WERI-Rb-1 (cell line): ENCODE measurements around the gene TRIM4.

Experiments
- DNase-seq: peaks from one replicate; pipeline ENCODE4 v3.0.0-alpha.2; 2020
- H3K27ac ChIP-seq: fragments of 250-450 bp; sonication (Bioruptor Pico); 2 replicates; pipeline ENCODE4 v1.5.1; 2020; ENCODE audit warnings: mild to moderate bottlenecking, moderate library complexity
- H3K27me3 ChIP-seq: fragments of 250-450 bp; sonication (Bioruptor Pico); 2 replicates; pipeline ENCODE4 v1.5.1; 2021; ENCODE audit warnings: mild to moderate bottlenecking, low read depth, moderate library complexity; ENCODE audit not compliant: insufficient read depth, severe bottlenecking
- H3K36me3 ChIP-seq: fragments of 250-450 bp; sonication (Bioruptor Pico); 2 replicates; pipeline ENCODE4 v1.5.1; 2020; ENCODE audit warnings: mild to moderate bottlenecking, moderate library complexity
- H3K4me3 ChIP-seq: 2 replicates; pipeline ENCODE4 v1.5.1; 2011; ENCODE audit warnings: low read depth, mild to moderate bottlenecking, control low read depth, low read length
- H3K9me3 ChIP-seq: fragments of 250-450 bp; sonication (Bioruptor Pico); 2 replicates; pipeline ENCODE4 v1.5.1; 2021; ENCODE audit warnings: mild to moderate bottlenecking, moderate library complexity; ENCODE audit not compliant: severe bottlenecking
- CTCF ChIP-seq: IDR thresholded peaks from 2 replicates; pipeline ENCODE4 v1.5.1; 2011; ENCODE audit warnings: low read depth, mild to moderate bottlenecking, control low read depth, inconsistent platforms, low read length

TRIM4 gene

DNA sequence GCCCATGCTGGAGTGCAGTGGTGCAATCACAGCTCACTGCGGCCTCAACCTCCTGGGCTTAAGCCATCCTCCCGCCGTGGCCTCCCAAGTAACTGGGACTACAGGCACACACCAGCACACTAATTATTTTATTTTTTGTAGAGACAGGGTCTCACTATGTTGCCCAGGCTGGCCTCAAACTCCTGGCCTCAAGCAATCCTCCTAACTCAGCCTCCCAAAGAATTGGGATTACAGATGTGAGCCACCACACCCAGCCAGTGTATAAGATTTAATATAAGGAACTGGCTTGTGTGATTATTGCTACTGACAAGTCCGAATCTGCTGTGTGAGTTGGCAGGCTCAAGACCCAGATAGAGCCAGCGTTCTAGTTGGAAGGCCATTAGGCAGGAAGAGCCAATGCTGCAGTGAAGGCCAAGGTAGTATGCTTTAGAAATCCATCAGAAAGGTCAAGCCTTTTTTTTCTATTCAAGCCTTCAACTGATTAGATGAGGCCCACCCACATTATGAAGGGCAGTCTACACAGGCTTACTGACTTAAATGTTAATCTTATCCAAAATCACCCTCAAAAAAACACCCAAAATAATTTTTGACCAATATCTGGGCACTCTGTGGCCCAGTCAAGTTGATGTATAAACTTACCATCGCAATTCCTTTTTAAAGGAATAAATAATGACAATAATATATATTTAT is 19.4 kb downstream of the TRIM4 start:
- H3K27me3 ChIP-seq: no peaks in the 10 kb centered on the region
- no peaks in the 10 kb centered on the region for H3K9me3 ChIP-seq
- H3K4me3 ChIP-seq: no peak overlapping the region
- no peak overlapping the region for H3K27ac ChIP-seq
- peaks cover 44% of the 10 kb centered on the region for H3K36me3 ChIP-seq
- DNase-seq: no peak
- no peak for TF ChIP-seq CTCF

DNA sequence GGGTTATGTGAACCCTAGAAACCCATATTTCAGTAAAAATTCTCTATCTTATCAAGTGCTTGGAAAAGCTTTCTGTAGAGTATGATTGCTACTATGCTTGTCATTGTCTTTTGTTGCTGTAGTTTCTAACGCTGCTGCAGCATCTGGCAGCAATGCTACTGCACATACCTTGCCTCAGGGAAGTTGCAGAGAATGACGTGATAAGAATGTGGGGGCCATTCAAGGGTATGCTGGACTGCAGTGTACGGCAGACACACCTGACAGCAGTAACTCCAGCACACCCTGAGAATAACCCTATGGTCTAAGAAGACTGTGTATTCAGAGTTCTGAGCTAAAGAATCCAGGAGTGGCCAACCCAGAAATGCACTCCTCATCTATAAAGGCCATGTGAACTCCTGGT is 20.5 kb downstream of the TRIM4 start:
- no peak overlapping the region for H3K27ac ChIP-seq
- H3K36me3 ChIP-seq: peaks cover 38% of the 10 kb centered on the region
- no peaks in the 10 kb centered on the region for H3K9me3 ChIP-seq
- TF ChIP-seq CTCF: no peak
- no peaks in the 10 kb centered on the region for H3K27me3 ChIP-seq
- no peak overlapping the region for H3K4me3 ChIP-seq
- DNase-seq: no peak

DNA sequence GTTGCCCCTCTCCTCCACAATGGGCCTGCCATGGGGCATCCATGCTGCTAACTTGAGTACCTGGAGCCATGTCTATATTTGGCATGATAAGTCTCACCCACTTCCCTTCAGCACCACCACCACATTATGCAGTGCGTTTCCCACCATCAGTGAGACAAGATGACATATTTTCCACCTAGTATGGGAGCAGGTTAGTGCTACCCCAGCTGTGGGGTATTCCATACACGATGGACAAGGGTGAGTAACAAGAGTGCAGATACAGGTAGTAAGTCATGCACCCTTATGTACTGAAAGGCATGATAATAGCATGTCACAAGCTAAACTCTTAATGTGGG is 21.3 kb downstream of the TRIM4 start:
- H3K27me3 ChIP-seq: no peaks in the 10 kb centered on the region
- no peak for DNase-seq
- no peak overlapping the region for H3K27ac ChIP-seq
- no peak overlapping the region for H3K4me3 ChIP-seq
- H3K36me3 ChIP-seq: peaks cover 30% of the 10 kb centered on the region
- no peak for TF ChIP-seq CTCF
- no peaks in the 10 kb centered on the region for H3K9me3 ChIP-seq

DNA sequence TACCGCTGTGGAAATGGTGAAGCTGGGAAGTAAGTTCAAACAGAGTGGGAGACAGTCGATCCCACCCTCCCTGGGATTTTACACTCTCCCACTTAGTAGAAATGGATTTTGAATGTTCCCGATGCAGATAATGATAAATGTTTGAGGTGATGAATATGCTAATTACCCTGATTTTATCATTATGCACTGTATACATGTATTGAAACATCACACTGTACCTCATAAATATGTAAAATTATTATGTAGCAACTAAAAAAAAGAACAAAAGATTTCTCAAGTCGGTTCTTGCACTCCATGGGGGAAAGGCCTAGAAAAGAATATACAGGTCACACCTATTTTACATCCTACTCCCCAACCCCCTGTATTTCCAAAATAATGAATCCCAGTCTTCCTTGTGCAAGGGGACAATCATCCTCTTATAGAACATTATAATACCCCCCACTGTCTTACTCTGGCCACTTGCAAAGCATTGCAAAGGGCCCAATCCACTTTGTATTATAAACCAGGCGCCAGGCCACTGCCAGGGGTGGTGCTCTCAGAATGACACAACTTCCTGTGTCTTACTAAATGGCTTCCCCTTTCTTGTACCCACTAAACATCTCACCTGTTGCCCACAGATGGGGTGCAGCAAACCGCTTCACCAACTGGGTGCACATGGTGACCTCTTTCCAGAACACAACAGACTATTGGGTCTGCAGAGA is 21.9 kb downstream of the TRIM4 start:
- no peak overlapping the region for H3K27ac ChIP-seq
- no peak for TF ChIP-seq CTCF
- DNase-seq: no peak
- H3K27me3 ChIP-seq: no peaks in the 10 kb centered on the region
- no peak overlapping the region for H3K4me3 ChIP-seq
- peaks cover 25% of the 10 kb centered on the region for H3K36me3 ChIP-seq
- no peaks in the 10 kb centered on the region for H3K9me3 ChIP-seq

- H3K36me3 ChIP-seq: peaks cover 17% of the 10 kb centered on the region
- no peak overlapping the region for H3K27ac ChIP-seq
- H3K27me3 ChIP-seq: no peaks in the 10 kb centered on the region
- no peak for TF ChIP-seq CTCF
- no peak overlapping the region for H3K4me3 ChIP-seq
- DNase-seq: no peak
- H3K9me3 ChIP-seq: no peaks in the 10 kb centered on the region
Observed at GRCh38 chr7:99894738-99895137, 24.6 kb downstream of the TRIM4 start.
